Measurements from ENCODE around the gene HOXD10.

GRCh38 chr2:176082525-176082823, 34.1 kb upstream of the HOXD10 start:
- TF ChIP-seq PATZ1 (CRISPR knock-in tag; IDR thresholded peaks at IDR 0.05; ENCODE audit: borderline replicate concordance) (no peak), ZFP30 (CRISPR knock-in tag; IDR thresholded peaks at IDR 0.05) (no peak), RARB (CRISPR knock-in tag; IDR thresholded peaks at IDR 0.05) (no peak)
